NCI-H226 (cell line): ENCODE results near the gene RNF212.
"Not testable (repeated sequence)": the region's sequence is repeated elsewhere in the genome, so short reads cannot be mapped to it uniquely, and the experiment has no call there.

ENCODE experiments used
- DNase-seq: peaks from one replicate; pipeline ENCODE4 v3.0.0-alpha.2; 2015

RNF212 gene

DNA sequence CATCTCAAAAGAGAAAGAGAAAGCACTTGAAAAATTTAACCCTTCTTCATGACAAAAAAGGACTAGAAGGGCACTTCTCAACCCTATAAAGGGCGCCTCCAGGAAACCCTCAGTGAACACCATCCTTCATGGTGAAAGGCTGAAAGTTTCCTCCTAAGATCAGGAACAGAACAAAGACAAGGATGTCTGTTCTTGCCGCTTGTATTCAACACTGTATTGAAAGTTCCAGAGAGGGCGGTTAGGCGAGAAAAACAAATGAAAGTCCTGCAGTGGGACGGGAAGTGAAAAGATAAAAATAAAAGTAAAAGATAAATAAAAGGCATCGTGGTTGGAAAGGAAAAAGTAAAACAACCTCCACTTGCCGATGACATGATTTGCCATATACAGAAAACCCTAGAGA is 50.9 kb downstream of the RNF212 start:
- no peak for DNase-seq

DNA sequence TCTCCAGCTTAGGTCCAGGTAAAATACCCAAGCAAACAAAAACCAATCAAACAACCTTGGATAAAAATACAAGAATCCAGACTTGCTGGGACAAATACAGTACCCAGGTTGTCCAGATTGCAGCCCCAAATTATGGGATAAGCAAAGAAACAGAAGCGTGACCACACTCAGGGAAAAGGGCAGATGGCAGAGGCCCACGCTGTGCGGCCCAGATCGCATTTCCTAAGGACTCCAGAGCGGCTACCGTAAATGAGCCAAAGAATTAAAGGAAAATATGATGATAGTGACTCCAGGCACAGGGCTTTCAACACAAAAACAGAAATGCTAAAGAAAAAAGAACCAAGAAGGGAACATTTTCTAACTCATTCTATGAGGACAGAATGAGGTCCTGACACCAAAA is 51.6 kb downstream of the RNF212 start:
- no peak for DNase-seq

GRCh38 chr4:1061056-1061700 is 52.2 kb downstream of the RNF212 start:
- no peak for DNase-seq

- no peak for DNase-seq
These were observed 52.7 kb downstream of the RNF212 start for GRCh38 chr4:1060621-1061020.

DNA sequence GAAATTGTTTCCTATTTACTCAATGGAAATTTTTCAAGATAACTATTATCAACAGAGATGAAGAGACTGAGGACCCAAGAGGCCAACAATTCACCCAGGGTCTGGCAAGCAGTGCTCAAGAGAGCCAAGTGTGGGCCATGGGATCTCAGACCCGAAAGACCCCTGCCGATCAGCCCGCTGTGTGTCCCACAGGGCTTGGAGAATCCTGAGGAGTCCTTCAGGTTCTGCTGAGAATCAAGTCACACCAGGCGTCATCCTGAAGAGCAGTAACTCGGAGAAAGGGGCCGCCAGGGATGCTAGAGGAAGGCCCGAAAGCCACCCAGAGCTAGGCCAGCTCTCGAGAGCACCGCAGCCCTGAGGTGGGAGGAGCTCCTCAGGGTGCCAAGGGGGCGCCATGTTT is 53.2 kb downstream of the RNF212 start:
- no peak for DNase-seq

GRCh38 chr4:1058997-1059665 is 54.2 kb downstream of the RNF212 start:
- no peak for DNase-seq

GRCh38 chr4:1058198-1058996 is 55.0 kb downstream of the RNF212 start:
- no peak for DNase-seq

GRCh38 chr4:1057403-1057745 is 56.0 kb downstream of the RNF212 start:
- no peak for DNase-seq

DNA sequence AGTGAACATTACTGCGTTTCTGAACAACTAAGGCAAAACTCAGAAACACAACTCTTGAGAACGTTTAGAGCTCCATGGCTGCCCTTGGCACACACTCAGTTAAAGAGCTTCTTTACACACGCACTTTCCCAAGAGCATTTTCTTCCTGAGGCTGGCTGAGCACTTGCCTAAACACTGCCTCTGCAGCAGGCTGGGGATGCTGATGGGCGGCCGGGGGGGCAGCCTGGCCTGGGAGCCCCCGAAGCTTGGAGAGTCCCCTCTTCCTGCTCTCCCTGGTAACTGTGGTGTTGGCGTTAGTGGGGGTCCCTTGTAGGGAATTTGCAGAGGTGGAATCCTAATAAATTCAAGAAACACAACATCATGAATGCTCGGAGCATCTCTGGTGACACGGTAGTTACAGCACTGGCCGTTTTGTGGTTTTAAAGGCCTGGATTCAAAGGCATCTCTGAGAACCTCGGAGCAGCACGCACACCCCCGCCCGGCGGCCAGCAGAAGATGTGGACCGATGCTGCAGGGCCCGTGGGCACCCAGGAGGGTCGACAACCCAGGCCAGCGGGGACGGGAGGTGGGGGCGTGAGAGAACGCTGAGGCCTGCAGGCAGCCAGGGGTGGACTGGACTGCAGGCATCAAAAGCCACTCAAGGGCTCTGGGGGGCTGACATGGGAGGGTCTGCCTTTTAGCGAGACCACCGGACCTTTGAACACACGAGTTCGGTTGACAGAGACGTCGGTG is 56.5 kb downstream of the RNF212 start:
- no peak for DNase-seq

DNA sequence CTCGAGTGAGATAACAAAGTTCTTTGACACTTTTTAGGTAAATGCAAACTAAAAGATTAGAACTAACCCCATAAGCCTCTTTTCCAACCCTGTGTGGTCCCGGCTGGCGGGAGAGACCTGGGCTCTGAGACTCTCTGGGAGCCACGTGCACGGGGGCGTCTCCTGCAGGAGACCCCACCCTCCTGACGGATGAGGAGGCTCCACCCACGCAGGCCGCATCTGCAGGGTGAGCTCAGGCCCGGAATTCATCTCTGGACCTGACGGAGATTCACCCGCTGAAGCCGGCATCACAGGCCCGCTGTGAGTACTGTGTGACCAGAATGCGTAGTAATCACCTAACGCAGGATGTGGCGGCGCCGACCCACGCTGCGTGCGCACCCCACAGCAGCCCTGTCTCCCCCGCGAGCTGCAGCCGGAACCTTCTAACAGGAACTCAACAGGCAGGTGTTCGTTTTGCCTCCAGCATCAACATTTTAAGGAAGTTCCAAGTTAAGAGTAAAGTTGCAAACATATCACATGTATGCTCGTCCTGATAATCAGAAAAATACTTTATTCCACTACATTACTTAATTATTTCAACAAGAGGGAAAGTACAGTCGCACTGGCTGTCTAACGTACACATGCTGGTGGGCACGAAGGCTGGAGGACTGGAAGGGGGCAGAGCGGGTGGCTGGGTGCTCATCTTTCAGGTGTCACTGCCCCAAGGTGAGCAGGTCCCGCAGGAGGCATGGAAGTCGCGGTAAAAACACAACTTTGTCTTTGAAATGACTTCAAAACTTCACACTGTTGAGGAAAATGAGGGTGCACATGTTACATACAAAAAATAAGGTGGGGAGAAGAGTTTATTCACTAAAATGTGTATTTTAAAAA is 57.4 kb downstream of the RNF212 start:
- no peak for DNase-seq

GRCh38 chr4:1055243-1055701 is 58.1 kb downstream of the RNF212 start:
- not testable (repeated sequence) for DNase-seq

DNA sequence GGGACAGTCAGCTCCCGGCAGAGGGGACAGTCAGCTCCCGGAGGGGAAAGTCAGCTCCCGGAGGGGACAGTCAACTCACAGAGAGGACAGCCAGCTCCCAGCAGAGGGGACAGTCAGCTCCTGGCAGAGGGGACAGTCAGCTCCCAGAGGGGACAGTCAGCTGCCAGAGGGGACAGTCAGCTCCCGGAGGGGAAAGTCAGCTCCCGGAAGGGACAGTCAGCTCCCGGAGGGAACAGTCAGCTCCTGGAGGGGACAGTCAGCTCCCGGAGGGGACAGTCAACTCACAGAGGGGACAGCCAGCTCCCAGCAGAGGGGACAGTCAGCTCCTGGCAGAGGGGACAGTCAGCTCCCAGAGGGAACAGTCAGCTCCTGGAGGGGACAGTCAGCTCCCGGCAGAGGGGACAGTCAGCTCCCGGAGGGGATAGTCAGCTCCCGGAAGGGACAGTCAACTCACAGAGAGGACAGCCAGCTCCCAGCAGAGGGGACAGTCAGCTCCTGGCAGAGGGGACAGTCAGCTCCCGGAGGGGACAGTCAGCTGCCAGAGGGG is 58.6 kb downstream of the RNF212 start:
- not testable (repeated sequence) for DNase-seq

- not testable (repeated sequence) for DNase-seq
These were observed 59.5 kb downstream of the RNF212 start for GRCh38 chr4:1053891-1054290.

GRCh38 chr4:1053080-1053661 is 60.2 kb downstream of the RNF212 start:
- no peak for DNase-seq

DNA sequence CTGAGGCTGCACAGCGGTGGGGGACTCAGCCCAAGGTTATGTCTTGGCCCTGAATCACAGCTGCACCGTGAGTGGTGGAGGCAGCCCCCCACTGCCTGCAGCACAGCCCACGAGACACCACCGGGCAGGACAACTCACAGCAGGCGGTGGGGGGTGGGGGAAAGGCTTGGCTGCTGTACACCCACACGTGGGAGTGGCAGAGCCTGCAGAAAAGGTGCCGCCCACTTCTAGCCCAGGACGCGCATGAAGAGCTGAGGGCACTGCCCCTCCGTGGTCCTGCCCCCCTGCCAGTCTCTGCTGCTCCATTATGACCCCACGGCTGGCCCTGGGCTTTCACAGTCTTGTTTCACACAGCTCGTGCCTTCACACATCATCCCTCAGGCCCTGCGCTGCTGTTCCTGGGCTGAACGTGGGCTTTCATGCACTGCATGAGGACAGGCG is 61.1 kb downstream of the RNF212 start:
- DNase-seq: no peak

DNA sequence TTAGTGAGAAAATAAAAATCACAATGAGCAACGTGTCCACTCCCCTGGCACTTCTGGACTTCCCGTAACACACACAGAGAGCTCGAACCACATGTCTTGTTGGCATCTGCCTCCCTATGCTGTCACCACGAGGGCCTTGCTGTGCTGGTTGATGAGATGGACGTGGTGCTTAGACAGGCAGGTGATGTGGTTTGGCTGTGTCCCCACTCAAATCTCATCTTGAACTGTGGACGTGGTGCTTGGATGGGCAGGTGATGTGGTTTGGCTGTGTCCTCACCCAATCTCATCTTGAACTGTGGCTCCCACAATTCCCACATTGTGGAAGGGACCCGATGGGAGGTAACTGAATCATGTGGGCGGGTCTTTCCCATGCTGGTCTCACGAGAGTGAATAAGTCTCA is 61.9 kb downstream of the RNF212 start:
- DNase-seq: no peak

- no peak for DNase-seq
These were observed 62.7 kb downstream of the RNF212 start for GRCh38 chr4:1050486-1051213.

- no peak for DNase-seq
These were observed 63.8 kb downstream of the RNF212 start for GRCh38 chr4:1049591-1049905.

DNA sequence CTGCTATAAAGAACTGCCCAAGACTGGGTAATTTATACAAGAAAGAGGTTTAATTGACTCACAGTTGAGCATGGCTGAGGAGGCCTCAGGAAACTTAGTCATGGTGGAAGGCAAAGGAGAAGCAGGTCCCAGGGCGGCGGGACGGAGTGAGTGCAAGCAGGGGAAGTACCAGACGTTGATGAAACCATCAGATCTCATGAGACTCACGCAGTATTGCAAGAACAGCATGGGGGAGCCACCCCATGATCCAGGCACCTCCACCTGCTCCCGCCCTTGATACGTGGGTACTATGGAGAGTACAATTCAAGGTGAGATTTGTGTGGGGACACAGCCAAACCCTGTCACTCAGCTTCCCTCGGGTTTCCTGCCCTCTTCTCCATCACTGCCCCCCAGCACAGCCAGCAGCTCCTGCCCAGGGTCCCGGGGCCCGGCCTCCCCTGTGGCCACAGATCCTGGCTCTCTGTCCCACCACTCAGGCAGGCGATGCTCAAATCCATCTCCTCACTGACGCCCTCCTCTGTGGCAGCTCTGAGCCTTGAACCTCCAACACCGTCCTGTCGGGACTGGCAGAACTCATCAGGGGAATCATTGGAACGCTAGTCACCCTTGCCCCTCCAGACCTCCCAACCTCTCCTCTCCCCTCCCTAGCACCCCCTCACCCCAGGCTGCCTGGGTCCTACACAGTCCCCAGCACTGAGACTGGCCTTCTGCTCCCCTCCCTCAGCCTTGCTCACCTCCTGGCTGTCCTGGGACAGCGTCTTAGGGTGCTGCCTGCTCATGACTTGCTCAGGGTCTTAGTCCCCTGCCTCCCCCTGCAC is 64.4 kb downstream of the RNF212 start:
- no peak for DNase-seq
